Activated effector memory CD4-positive, alpha-beta T cell treated with Interleukin-2 at 50 U/mL for 16 hours (primary cell): ENCODE measurements around the gene UNCX.

ENCODE experiments used
- DNase-seq: peaks from one replicate; pipeline ENCODE4 v3.0.0-alpha.2; 2020

Gene UNCX

DNA sequence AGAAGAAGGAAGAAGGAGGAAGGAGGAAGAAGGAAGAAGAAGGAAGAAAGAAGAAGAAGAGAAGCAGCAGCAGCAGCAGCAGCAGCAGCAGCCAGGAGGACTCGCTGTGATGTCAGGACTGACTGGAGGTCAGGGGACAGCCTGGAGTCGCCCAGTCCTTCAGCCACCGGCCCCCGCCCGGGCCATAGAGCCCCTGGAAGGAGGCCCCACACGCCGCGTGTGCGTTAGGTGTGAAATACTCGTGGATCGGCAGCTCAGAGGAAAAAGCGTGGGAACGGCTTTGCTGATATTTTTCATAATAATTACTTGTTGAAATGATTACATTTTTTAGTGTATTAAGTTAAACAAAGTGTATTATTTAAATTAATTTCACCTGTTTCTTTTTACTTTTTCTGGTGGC, 48.4 kb downstream of the UNCX start:
- no peak for DNase-seq

DNA sequence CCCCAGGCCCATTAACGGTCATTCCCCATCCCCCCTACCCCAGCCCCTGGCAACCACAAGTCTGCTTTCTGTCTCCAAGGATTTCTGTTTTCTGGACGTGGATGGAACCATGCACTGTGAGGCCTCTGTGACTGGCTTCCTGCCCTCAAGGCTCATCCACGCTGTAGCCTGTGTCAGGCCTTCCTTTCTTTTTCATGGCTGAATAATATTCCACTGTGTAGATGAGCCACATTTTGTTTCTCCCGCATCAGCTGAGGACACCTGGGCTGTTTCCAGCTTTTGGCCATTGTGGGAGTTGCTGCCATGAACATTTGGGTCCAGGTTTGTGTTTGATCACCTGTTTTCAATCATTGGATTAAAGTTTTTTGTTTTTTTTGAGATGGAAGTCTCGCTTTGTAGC, 50.0 kb downstream of the UNCX start:
- no peak for DNase-seq

DNA sequence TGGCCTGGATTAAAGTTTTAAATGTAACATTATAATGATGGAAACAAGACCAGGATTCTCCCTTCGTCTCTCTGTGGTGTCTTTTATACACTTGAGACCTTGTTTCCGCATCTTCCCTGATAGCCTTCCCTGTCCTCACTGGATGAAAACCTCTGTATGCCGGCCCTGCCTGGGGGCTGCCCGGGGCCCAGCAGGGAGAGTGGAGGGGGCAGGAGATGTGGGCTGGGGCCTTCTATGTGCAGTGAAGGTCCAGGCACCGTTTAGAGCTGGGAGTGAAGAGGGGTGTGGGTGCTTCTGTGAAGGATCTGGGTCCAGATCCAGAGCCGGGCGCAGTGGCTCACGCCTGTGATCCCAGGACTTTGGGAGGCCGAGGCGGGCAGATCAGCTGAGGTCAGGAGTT, 50.7 kb downstream of the UNCX start:
- DNase-seq: no peak

DNA sequence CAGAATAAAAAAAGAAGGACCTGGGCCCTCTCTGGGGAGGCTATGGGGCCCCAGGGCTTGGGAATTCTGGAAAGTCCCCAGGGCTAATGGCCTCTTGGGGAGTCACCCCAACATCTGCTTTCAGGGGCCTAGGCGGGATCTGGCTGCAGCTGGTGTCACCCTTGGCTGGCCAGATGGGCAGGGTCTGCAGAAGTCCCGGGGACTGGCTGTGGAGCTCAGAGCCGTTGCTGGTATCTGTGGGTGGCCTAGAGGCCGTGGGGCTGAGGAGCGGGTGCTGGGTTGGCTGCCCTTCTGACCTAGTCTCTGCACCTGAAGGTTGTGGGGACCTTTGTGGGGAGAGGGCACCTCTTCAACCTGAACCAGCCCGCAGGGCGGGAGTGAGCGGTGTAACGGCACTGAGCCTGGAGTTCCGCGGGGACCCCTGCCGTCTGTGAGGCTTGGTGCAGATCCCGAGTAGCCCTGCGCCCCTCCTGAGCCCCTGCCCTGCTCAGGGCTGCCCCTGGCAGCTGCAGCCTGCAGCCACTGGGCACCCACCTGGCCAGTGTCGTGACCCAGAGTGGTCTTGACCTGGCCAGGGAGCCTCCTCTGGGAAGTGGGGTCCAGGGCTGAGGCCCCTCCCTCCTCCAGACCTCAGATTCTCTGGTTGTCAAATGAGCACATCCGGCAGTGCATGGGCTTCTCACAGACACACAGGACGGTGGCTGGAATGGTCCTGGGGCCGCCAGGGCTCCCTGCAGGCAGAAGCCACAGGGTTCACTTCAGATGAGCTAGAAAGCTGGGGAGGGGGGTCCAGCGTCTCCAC, 51.5 kb downstream of the UNCX start:
- no peak for DNase-seq

DNA sequence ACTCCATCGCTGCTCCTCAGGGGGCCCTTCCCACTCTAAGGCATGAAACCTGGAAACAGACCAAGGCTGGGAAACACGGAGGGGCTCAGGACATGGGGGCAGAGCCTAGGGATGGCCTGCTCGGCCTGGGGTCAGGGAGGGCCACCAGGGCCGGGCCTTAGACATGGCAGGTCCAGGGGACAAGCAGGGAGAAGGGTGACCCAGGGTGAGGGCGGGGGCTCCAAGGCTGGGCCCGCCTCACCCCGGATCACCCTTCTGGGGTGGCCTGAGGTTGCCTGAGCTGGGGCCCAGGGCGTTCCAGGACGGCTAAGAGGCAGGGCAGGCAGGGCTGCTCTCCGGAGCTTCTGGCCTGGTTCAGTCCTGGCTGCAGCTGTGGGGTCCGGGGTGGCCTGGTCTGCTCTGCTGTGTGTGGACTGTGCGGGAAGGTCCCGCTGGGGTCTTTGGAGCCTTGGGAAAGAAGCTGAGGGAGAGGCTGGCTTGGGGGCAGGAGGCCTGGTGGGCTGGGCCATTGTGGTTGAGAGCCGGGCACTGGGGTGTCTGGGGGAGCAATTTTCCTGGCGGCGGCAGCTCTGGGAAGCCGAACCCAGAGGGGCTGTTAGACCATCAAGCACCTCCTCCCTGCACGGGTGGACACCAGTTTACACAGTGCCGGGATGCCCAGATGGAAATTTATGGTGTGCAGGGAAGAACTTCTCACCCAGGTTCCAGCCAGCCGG, 52.2 kb downstream of the UNCX start:
- no peak for DNase-seq

DNA sequence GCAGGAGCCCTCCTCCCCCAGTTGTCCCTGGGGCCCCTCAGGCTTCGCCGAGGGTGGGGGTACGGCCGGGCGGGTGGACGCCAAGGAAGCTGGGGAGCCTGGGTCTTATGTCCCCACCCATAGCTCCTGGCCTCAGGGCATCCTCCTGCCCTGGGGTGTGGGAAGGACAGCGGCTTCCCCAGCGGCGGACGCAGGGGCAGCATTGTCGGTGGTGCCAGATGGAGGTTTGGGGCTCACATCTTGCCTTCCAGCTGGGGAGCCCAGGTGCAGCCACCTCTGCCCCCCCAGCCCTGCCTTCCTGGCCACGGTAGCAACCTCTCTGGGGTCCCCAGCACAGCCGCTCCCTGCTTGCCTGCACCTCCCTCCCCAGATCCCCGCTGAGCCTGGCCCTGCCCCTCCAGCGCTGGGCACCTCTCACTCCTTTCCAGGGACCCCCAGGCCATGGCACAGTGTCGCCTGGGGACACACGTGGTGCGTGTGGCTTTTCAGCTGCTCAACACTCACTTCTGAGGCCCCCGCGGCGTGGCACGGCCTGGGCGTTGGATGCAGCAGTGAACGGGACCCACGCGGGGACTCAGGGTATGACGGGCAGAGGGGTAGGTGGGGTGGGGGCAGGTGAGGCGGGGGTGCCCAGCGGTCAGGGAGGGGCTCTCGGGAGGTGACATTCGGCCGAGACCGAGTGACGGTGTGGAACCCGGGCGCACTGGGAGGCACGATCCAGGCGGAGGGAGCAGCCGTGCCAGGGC, 53.1 kb downstream of the UNCX start:
- no peak for DNase-seq
